Duodenal mucosa (tissue), 2 donors: ENCODE data around the gene FJX1.
A peak's percentile ranks its signal among the peaks of the same experiment; 100 is the strongest.

ENCODE experiments used
- H3K27ac ChIP-seq: one replicate; pipeline ENCODE4 v1.7.0; 2013; ENCODE audit warnings: low read depth, low read length
- H3K27me3 ChIP-seq, 2 donors: one replicate each; pipeline ENCODE4 v1.7.0; 2013; ENCODE audit warnings: low read length in 2 of 2, control low read depth in 1 of 2; ENCODE audit not compliant: insufficient read depth in 2 of 2, control insufficient read depth in 1 of 2
- H3K36me3 ChIP-seq, 2 donors: one replicate each; pipeline ENCODE4 v1.7.0; 2013; ENCODE audit warnings: low read length in 2 of 2, control low read depth in 1 of 2; ENCODE audit not compliant: insufficient read depth in 2 of 2, control insufficient read depth in 1 of 2
- H3K4me1 ChIP-seq, 2 donors: one replicate each; pipeline ENCODE4 v1.7.0; 2013; ENCODE audit warnings: low read length in 2 of 2, control low read depth in 1 of 2; ENCODE audit not compliant: insufficient read depth in 2 of 2, control insufficient read depth in 1 of 2
- H3K4me3 ChIP-seq, 2 donors: one replicate each; pipeline ENCODE4 v1.7.0; 2013; ENCODE audit warnings: low read length in 2 of 2, low read depth in 1 of 2
- H3K9ac ChIP-seq, 2 donors: one replicate each; pipeline ENCODE4 v1.7.0; 2013; ENCODE audit warnings: low read length in 2 of 2, low read depth in 1 of 2
- H3K9me3 ChIP-seq, 2 donors: one replicate each; pipeline ENCODE4 v1.7.0; 2013; ENCODE audit warnings: low read length in 2 of 2, control low read depth in 1 of 2; ENCODE audit not compliant: control insufficient read depth in 1 of 2

The FJX1 gene, protein sequence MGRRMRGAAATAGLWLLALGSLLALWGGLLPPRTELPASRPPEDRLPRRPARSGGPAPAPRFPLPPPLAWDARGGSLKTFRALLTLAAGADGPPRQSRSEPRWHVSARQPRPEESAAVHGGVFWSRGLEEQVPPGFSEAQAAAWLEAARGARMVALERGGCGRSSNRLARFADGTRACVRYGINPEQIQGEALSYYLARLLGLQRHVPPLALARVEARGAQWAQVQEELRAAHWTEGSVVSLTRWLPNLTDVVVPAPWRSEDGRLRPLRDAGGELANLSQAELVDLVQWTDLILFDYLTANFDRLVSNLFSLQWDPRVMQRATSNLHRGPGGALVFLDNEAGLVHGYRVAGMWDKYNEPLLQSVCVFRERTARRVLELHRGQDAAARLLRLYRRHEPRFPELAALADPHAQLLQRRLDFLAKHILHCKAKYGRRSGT

DNA sequence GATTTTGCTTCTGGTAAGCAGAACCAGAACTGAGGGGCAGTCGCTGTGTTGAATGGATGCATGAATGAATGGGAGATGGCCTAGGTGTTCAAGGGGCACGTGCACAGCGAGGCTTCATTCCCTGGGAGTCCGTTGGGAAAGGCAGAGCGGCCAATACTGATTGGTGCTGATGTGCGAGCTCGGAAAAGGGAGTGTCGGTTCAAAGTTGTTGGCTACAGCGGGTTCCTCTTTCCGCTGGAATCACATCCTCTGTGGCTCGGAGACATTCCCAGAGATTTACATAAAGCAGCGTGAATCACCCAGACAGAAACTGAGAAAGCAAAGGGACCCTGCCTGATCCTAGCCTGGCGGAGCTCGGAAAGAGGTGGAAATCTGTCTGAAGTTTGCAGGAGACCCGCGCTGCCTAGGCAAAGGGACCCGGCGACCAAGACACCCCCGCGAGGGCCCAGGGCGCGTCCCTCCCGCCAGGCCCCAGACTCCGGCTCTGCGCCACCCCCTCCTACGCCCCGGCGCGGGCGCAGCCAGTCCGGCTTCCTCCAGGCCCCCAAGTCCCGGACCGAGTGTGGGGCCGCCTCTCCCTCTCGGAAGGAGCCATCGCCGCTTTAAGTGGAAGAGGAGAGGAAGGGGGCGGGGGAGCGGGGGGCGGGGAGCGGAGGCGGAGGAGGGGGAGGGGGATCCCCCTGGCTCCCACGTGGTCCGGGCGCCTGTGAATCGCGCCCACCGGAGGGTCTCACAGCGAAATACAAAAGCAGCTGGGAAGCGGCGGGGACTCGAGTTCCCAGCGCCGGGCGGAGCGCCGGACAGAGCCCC, at the start of gene FJX1:
TSS of gene FJX1 (plus strand) at position 774 of the 810 bp plus-strand sequence. CDS start 177 bp downstream, outside the sequence.
- Histone ChIP-seq H3K27ac (no peak within 1 kb of the TSS), H3K27me3 (peaks cover 37 to 51% of the 10 kb centered on the region in 2 donors), H3K36me3 (no peaks in the 10 kb centered on the region), H3K9ac (no peak within 1 kb of the TSS), H3K9me3 (no peaks in the 10 kb centered on the region), H3K4me3 (peak within 1 kb of the TSS; percentile 51 to 62), H3K4me1 (peaks cover 13 to 14% of the 10 kb centered on the region in 2 donors)

DNA sequence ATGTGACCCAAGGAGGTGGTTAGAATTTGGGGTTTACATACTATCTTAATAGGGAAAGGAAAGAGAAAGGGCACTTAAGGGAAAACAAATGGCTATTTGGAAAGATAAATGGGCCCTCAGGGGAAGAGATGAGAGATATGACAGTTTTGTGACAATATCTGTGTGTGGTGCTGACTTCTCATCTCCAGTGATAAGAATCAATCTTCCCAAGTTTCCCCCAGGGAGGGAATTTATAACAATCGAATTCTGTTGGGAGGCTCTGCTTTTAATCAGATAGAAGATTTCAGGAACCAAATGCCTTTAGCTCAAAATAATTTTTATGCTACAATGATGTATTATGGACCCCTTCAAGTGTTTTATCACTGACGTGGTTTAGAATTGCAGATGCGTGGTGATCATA, 46.6 kb upstream of the FJX1 start:
- H3K9ac ChIP-seq, result no peak overlapping the region
- H3K4me3 ChIP-seq, result no peak overlapping the region
- no peak overlapping the region for H3K27ac ChIP-seq
- no peaks in the 10 kb centered on the region for H3K9me3 ChIP-seq
- H3K4me1 ChIP-seq, result no peaks in the 10 kb centered on the region
- H3K36me3 ChIP-seq, result no peaks in the 10 kb centered on the region
- H3K27me3 ChIP-seq, result no peaks in the 10 kb centered on the region

DNA sequence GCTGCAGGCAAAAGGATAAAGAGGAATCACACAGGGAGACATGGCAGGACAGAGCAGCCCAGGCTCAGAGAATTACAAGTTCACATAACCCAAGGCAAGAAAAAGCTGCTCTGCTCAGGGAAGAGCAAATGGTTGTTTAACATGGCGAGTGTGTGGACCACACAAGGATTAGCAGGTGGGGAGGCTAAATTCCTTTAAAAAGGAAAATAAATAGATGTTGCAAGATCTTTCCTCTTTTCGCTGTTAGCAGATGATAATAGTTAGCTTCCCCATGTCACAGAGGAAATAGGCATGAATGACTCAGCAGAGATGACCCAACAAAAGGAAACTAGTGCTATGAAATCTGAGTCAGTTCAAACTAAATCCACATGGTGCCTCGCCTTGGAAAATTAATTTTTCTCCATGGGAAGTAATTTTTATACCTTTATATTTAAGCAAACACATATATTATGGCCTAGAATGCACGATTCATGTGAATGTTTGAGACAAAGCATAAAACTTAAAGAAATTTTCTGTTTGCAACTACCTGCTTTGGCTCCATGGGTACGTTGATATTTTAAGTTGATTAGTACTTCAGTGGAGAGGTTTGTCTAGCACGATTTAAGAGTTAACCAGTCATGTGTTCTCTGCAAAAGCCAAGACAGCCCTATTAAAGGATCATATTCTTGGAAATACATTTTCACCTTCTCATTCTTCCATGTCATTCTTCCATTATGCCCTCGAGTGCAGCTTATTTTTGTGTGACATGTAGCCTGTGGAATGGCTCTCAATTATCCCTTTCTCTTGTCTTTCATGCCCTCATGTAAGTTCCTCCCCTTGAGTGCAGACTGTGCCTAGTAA, 38.5 kb upstream of the FJX1 start:
- Histone ChIP-seq H3K4me1 (no peaks in the 10 kb centered on the region), H3K36me3 (no peaks in the 10 kb centered on the region), H3K27ac (no peak overlapping the region), H3K4me3 (no peak overlapping the region), H3K9ac (no peak overlapping the region), H3K27me3 (peaks cover 0 to 3% of the 10 kb centered on the region in 2 donors), H3K9me3 (no peaks in the 10 kb centered on the region)

DNA sequence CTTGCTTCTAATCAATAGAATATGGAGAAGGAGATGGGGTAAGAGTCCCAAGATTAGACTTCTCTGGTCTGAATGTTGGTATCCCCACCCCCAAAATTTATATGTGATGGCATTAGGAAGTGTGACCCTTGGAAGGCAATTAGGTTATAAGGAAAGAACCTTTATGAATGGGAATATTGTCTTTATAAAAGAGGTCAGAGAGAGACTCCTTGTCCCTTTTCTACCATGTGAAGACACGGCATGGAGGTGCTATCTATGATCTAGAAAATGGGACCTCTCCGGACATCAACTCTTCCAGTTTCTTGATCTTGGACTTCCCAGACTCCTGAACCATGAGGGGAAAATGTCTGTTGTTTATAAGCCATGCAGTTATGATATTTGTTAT, 37.9 kb upstream of the FJX1 start:
- Histone ChIP-seq H3K9ac (no peak overlapping the region), H3K36me3 (no peaks in the 10 kb centered on the region), H3K27ac (no peak overlapping the region), H3K27me3 (peaks cover 0 to 6% of the 10 kb centered on the region in 2 donors), H3K4me3 (no peak overlapping the region), H3K4me1 (no peaks in the 10 kb centered on the region), H3K9me3 (no peaks in the 10 kb centered on the region)

DNA sequence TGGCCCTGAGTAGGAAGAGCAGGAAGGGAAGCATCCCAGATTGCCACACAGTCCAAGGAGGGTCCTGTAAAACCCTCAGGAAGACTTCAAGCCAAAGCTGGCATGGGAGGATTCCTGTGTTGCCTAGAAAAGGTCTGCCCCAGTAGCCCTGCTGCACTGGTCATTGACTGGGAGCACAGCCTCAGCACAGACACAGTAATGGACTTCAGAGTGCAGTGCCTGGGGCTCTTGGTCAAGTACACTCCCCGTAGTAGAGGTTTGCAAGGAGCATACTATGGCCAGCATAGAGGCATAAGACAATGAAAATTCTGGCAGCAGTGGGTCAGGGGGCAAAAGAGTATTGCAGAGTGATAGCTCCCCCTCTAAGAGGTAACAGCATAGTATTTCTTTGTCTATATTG, 36.2 kb upstream of the FJX1 start:
- H3K27me3 ChIP-seq, result peaks cover 0 to 6% of the 10 kb centered on the region in 2 donors
- no peaks in the 10 kb centered on the region for H3K9me3 ChIP-seq
- no peaks in the 10 kb centered on the region for H3K36me3 ChIP-seq
- no peaks in the 10 kb centered on the region for H3K4me1 ChIP-seq
- no peak overlapping the region for H3K4me3 ChIP-seq
- no peak overlapping the region for H3K27ac ChIP-seq
- H3K9ac ChIP-seq, result no peak overlapping the region

DNA sequence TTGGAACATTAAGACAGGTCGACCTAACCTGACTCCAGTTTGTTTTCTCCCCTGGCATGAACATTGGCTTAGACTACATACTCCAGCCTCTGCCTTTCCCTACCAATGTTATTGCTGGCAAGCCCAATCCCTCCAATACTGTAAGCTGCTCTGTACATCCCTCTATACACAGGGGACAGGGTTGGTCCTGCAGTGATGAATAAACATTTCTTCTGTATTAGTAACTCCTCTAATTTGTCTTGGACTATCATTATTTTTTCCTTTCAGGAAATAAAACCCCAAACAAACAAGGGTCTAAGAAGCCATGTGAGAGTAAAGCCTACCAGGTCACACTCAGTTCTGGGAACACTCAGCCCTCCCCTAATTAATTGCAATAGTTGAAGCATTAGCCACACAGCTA, 35.1 kb upstream of the FJX1 start:
- Histone ChIP-seq H3K4me3 (no peak overlapping the region), H3K9ac (no peak overlapping the region), H3K36me3 (no peaks in the 10 kb centered on the region), H3K27me3 (peaks cover 0 to 6% of the 10 kb centered on the region in 2 donors), H3K4me1 (no peaks in the 10 kb centered on the region), H3K27ac (no peak overlapping the region), H3K9me3 (no peaks in the 10 kb centered on the region)

DNA sequence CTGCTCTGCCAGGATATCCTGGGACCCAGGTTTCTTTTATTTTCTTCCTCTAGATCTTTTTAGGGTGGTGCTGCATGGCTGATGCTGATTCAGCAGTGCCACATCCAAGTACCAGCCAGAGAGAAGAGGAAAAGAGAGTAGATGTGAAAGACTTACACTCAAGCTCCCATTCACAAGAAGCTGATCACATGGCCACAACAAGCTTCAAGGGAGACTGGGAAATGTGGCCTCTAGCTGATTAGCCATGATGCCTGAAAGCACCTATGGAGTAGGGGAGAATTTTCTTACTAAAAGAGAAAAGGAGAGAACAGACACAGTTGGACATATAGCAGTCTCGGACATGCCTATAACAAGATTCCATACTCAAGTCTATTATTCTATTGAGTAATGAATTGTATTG, 34.4 kb upstream of the FJX1 start:
- H3K9ac ChIP-seq, result no peak overlapping the region
- no peak overlapping the region for H3K27ac ChIP-seq
- no peaks in the 10 kb centered on the region for H3K4me1 ChIP-seq
- peaks cover 0 to 6% of the 10 kb centered on the region in 2 donors for H3K27me3 ChIP-seq
- H3K9me3 ChIP-seq, result no peaks in the 10 kb centered on the region
- H3K36me3 ChIP-seq, result no peaks in the 10 kb centered on the region
- no peak overlapping the region for H3K4me3 ChIP-seq

DNA sequence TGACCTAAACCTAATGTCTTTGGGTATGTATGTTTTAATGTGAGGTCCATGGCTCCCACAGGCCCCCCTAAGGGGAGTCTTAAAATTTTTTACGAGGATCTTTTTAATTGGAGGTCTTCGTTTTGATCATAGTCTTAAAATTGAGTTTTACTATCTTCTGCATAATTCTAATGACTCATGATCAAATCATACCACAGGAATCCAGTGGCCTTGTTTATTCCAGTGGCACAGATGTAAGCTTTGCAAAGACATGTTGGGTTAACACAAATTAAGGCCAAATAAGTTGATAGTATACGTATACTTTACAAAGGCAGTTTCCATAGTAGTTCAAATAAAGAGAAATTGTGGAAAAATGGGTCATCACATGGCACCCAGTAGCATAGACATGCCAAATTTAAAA, 33.9 kb upstream of the FJX1 start:
- no peaks in the 10 kb centered on the region for H3K4me1 ChIP-seq
- no peak overlapping the region for H3K4me3 ChIP-seq
- H3K27me3 ChIP-seq, result peaks cover 0 to 6% of the 10 kb centered on the region in 2 donors
- no peaks in the 10 kb centered on the region for H3K9me3 ChIP-seq
- H3K27ac ChIP-seq, result no peak overlapping the region
- H3K9ac ChIP-seq, result no peak overlapping the region
- H3K36me3 ChIP-seq, result no peaks in the 10 kb centered on the region

DNA sequence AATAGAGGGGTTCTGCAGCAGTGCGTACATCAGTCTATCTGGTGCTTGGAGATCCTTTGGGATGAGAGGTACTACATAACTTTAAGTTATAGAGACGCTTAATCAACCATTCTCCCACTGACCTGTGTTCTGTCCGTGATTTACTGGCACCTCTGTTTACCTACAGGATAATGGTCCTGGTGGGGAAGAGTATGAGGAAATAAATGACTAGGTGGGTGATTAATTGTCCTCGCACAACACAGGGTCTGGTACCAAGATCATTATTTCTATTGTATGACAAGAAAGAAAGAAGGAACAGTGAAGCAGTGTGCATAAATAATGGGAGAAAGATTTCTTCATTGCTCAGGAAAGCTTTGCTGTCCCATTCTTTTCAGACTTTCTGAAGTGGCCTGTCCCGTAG, 32.8 kb upstream of the FJX1 start:
- Histone ChIP-seq H3K36me3 (no peaks in the 10 kb centered on the region), H3K4me1 (no peaks in the 10 kb centered on the region), H3K4me3 (no peak overlapping the region), H3K9me3 (no peaks in the 10 kb centered on the region), H3K27me3 (peaks cover 0 to 6% of the 10 kb centered on the region in 2 donors), H3K9ac (no peak overlapping the region), H3K27ac (no peak overlapping the region)
